ENCODE data around the gene PLA2G4E.

DNA sequence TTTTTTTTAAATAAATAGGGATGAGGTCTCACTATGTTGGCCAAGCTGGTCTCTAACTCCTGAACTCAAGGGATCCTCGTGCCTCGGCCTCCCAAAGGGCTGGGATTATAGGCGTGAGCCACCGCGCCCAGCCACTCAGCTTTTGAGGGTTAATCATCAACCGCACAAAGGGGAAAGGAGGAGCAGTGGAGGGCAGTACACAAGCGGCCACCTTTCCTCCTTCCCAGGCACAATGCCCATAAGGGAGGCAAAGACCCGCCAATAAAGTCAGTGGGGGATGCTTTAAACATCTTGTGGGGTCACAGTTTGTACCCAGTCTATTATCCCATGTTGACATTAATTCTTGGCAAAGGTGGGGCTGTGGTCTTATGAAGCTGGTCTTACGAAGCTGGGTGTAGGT is 80.9 kb downstream of the PLA2G4E start:
- TF ChIP-seq, protein P1, sequence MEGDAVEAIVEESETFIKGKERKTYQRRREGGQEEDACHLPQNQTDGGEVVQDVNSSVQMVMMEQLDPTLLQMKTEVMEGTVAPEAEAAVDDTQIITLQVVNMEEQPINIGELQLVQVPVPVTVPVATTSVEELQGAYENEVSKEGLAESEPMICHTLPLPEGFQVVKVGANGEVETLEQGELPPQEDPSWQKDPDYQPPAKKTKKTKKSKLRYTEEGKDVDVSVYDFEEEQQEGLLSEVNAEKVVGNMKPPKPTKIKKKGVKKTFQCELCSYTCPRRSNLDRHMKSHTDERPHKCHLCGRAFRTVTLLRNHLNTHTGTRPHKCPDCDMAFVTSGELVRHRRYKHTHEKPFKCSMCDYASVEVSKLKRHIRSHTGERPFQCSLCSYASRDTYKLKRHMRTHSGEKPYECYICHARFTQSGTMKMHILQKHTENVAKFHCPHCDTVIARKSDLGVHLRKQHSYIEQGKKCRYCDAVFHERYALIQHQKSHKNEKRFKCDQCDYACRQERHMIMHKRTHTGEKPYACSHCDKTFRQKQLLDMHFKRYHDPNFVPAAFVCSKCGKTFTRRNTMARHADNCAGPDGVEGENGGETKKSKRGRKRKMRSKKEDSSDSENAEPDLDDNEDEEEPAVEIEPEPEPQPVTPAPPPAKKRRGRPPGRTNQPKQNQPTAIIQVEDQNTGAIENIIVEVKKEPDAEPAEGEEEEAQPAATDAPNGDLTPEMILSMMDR (IDR thresholded peaks at IDR 0.05 in 4 of 5, conservative IDR thresholded peaks at IDR 0.05 in 1 of 5): no peak
- TF ChIP-seq POLR2A (IDR thresholded peaks at IDR 0.05): no peak
